ENCODE measurements around the gene NFASC.

Gene NFASC

GRCh38 chr1:205056956-205057568 is 186.4 kb downstream of the NFASC start:
- TF ChIP-seq CTCF (IDR thresholded peaks at IDR 0.05): no peak

GRCh38 chr1:205057808-205058575 is 187.3 kb downstream of the NFASC start:
- Histone ChIP-seq H3K4me3 (no peak overlapping the region), H3K27ac (no peak overlapping the region)
- no peak for TF ChIP-seq CTCF (IDR thresholded peaks at IDR 0.05)
- no peak for DNase-seq (ENCODE audit: low spot score)

More at GRCh38 chr1:205056956-205057568, 186.4 kb downstream of the NFASC start:
- no peak for DNase-seq (ENCODE audit: low spot score)
- Histone ChIP-seq H3K4me3 (no peak overlapping the region), H3K27ac (no peak overlapping the region)

GRCh38 chr1:205058853-205059252 is 188.2 kb downstream of the NFASC start:
- Histone ChIP-seq H3K4me3 (no peak overlapping the region), H3K27ac (no peak overlapping the region)
- no peak for DNase-seq (ENCODE audit: low spot score)
- TF ChIP-seq CTCF (IDR thresholded peaks at IDR 0.05): no peak

- no peak for DNase-seq (ENCODE audit: low spot score)
- Histone ChIP-seq H3K4me3 (no peak overlapping the region), H3K27ac (no peak overlapping the region)
- TF ChIP-seq CTCF (IDR thresholded peaks at IDR 0.05): no peak
These were observed 189.0 kb downstream of the NFASC start for GRCh38 chr1:205059660-205060059.

- Histone ChIP-seq H3K4me3 (no peak overlapping the region), H3K27ac (no peak overlapping the region)
- DNase-seq (ENCODE audit: low spot score): no peak
- no peak for TF ChIP-seq CTCF (IDR thresholded peaks at IDR 0.05)
These were observed 190.1 kb downstream of the NFASC start for GRCh38 chr1:205060746-205061145.

- no peak for DNase-seq (ENCODE audit: low spot score)
These were observed 190.6 kb downstream of the NFASC start for GRCh38 chr1:205061227-205061626.

More at GRCh38 chr1:205061227-205061626, 190.6 kb downstream of the NFASC start:
- no peak overlapping the region for H3K27ac ChIP-seq
- no peak overlapping the region for H3K4me3 ChIP-seq
- TF ChIP-seq CTCF (IDR thresholded peaks at IDR 0.05): no peak

Measured in coronary artery (tissue), 2 donors.